ENCODE measurements around the gene AGMO. TPM values are rescaled to one million over a fixed set of nuclear protein-coding genes. Genes with fewer than 3 reads are reported as not detected.

AGMO gene
- polyA plus RNA-seq, 3 donors: 0.26 to 2.4 (median 1.7) TPM

GRCh38 chr7:15515252-15515651 lies 46.6 kb downstream of the AGMO start:
- 24 to 37% (median 27%) methylated on average over 4 of the region's 4 CpGs for WGBS, 3 donors
- no peak overlapping the region for H3K27ac ChIP-seq (ENCODE audit: low read depth, low read length)

GRCh38 chr7:15508258-15508657 lies 53.6 kb downstream of the AGMO start:
- WGBS, 3 donors: 71 to 78% (median 73%) methylated on average over 3 of the region's 3 CpGs
- H3K27ac ChIP-seq (ENCODE audit: low read depth, low read length): no peak overlapping the region

- H3K27ac ChIP-seq (ENCODE audit: low read depth, low read length): no peak overlapping the region
- WGBS, 3 donors: 67 to 85% (median 76%) methylated on average over 3 of the region's 3 CpGs
These were observed 54.1 kb downstream of the AGMO start for GRCh38 chr7:15507708-15508107.

- 60 to 77% (median 61%) methylated on average over 3 of the region's 3 CpGs for WGBS, 3 donors
- H3K27ac ChIP-seq (ENCODE audit: low read depth, low read length): no peak overlapping the region
These were observed 54.6 kb downstream of the AGMO start for GRCh38 chr7:15507171-15507570.

- no peak overlapping the region for H3K27ac ChIP-seq (ENCODE audit: low read depth, low read length)
These were observed 56.1 kb downstream of the AGMO start for GRCh38 chr7:15505761-15506160.

GRCh38 chr7:15504351-15504750 lies 57.5 kb downstream of the AGMO start:
- 70 to 79% (median 71%) methylated on average over 4 of the region's 4 CpGs for WGBS, 3 donors
- no peak overlapping the region for H3K27ac ChIP-seq (ENCODE audit: low read depth, low read length)

- 85 to 93% (median 93%) methylated on average over 3 of the region's 3 CpGs for WGBS, 3 donors
These were observed 58.1 kb downstream of the AGMO start for GRCh38 chr7:15503603-15504290.

GRCh38 chr7:15498465-15498864 lies 63.4 kb downstream of the AGMO start:
- WGBS, 3 donors: 59 to 74% (median 61%) methylated on average over 4 of the region's 4 CpGs
- no peak overlapping the region for H3K27ac ChIP-seq (ENCODE audit: low read depth, low read length)

More at GRCh38 chr7:15503603-15504290, 58.1 kb downstream of the AGMO start:
- no peak overlapping the region for H3K27ac ChIP-seq (ENCODE audit: low read depth, low read length)

- H3K27ac ChIP-seq (ENCODE audit: low read depth, low read length): no peak overlapping the region
- WGBS, 3 donors: 42 to 89% (median 78%) methylated on average over 2 of the region's 2 CpGs
These were observed 66.6 kb downstream of the AGMO start for GRCh38 chr7:15495170-15495569.

- 56 to 94% (median 73%) methylated on average over 2 of the region's 2 CpGs for WGBS, 3 donors
- no peak overlapping the region for H3K27ac ChIP-seq (ENCODE audit: low read depth, low read length)
These were observed 67.1 kb downstream of the AGMO start for GRCh38 chr7:15494711-15495110.

GRCh38 chr7:15491361-15491760 lies 70.5 kb downstream of the AGMO start:
- 70 to 92% (median 90%) methylated on average over 2 of the region's 2 CpGs for WGBS, 3 donors
- H3K27ac ChIP-seq (ENCODE audit: low read depth, low read length): no peak overlapping the region

- H3K27ac ChIP-seq (ENCODE audit: low read depth, low read length): no peak overlapping the region
- 43 to 69% (median 61%) methylated on average over 1 of the region's 1 CpG for WGBS, 3 donors
These were observed 71.5 kb downstream of the AGMO start for GRCh38 chr7:15490291-15490690.

GRCh38 chr7:15489861-15490260 lies 72.0 kb downstream of the AGMO start:
- no peak overlapping the region for H3K27ac ChIP-seq (ENCODE audit: low read depth, low read length)

GRCh38 chr7:15489383-15489782 lies 72.4 kb downstream of the AGMO start:
- no peak overlapping the region for H3K27ac ChIP-seq (ENCODE audit: low read depth, low read length)
- WGBS, 3 donors: 41 to 55% (median 46%) methylated on average over 4 of the region's 4 CpGs

More at GRCh38 chr7:15489861-15490260, 72.0 kb downstream of the AGMO start:
- 56 to 62% (median 58%) methylated on average over 3 of the region's 3 CpGs for WGBS, 3 donors

- no peak overlapping the region for H3K27ac ChIP-seq (ENCODE audit: low read depth, low read length)
- 61 to 83% (median 74%) methylated on average over 2 of the region's 2 CpGs for WGBS, 3 donors
These were observed 73.4 kb downstream of the AGMO start for GRCh38 chr7:15488401-15488800.

GRCh38 chr7:15487896-15488295 lies 73.9 kb downstream of the AGMO start:
- H3K27ac ChIP-seq (ENCODE audit: low read depth, low read length): no peak overlapping the region
- WGBS, 3 donors: 76 to 90% (median 88%) methylated on average over 1 of the region's 1 CpG

GRCh38 chr7:15485998-15486397 lies 75.8 kb downstream of the AGMO start:
- no peak overlapping the region for H3K27ac ChIP-seq (ENCODE audit: low read depth, low read length)
- WGBS, 3 donors: 67 to 85% (median 78%) methylated on average over 5 of the region's 5 CpGs

- no peak overlapping the region for H3K27ac ChIP-seq (ENCODE audit: low read depth, low read length)
- 38 to 82% (median 77%) methylated on average over 5 of the region's 5 CpGs for WGBS, 3 donors
These were observed 76.4 kb downstream of the AGMO start for GRCh38 chr7:15485431-15485830.

- WGBS, 3 donors: 45 to 69% (median 58%) methylated on average over 2 of the region's 2 CpGs
- no peak overlapping the region for H3K27ac ChIP-seq (ENCODE audit: low read depth, low read length)
These were observed 80.7 kb downstream of the AGMO start for GRCh38 chr7:15481132-15481531.

GRCh38 chr7:15478401-15478800 lies 83.4 kb downstream of the AGMO start:
- H3K27ac ChIP-seq (ENCODE audit: low read depth, low read length): no peak overlapping the region
- 79 to 87% (median 82%) methylated on average over 4 of the region's 4 CpGs for WGBS, 3 donors
